Transverse colon (tissue), 4 donors: ENCODE results near the gene RHBDL2. TPM values are rescaled to one million over a fixed set of nuclear protein-coding genes. Genes with fewer than 3 reads are reported as not detected.
"Not testable (repeated sequence)": the region's sequence is repeated elsewhere in the genome, so short reads cannot be mapped to it uniquely, and the experiment has no call there.

Source experiments
- DNase-seq: peaks from one replicate; pipeline ENCODE4 v3.0.0-alpha.2; 2019
- H3K27ac ChIP-seq, 4 donors: fragments of 200-600 bp; sonication (generic); 2 replicates each; pipeline ENCODE4 v1.5.1; 2016 to 2018; ENCODE audit warnings: inconsistent platforms in 4 of 4
- H3K27me3 ChIP-seq: fragments of 200-600 bp; sonication (generic); 2 replicates; pipeline ENCODE4 v1.5.1; 2017; ENCODE audit warnings: inconsistent platforms
- H3K36me3 ChIP-seq, 4 donors: fragments of 200-600 bp; sonication (generic); 2 replicates each; pipeline ENCODE4 v1.5.1; 2017 to 2019; ENCODE audit warnings: inconsistent platforms in 4 of 4
- H3K4me1 ChIP-seq, 4 donors: fragments of 200-600 bp; sonication (generic); 2 replicates each; pipeline ENCODE4 v1.5.1; 2017 to 2020; ENCODE audit warnings: inconsistent platforms in 4 of 4
- H3K4me3 ChIP-seq, 4 donors: fragments of 200-600 bp; sonication (generic); 1 replicate in 1 of 4; 2 replicates in 3 of 4; pipeline versions ENCODE4 v1.5.1 to v1.6.1; 2017 to 2019; ENCODE audit warnings: inconsistent platforms in 4 of 4
- H3K9me3 ChIP-seq, 2 donors: fragments of 200-600 bp; sonication (generic); 2 replicates each; pipeline ENCODE4 v1.5.1; 2017 to 2019; ENCODE audit warnings: inconsistent platforms in 2 of 2
- EP300 ChIP-seq: sonication (generic); formaldehyde crosslinking; IDR thresholded peaks from one replicate; pipeline ENCODE4 v1.6.1; 2017; ENCODE audit warnings: antibody characterized with exemption, low read depth
- POLR2A ChIP-seq: fragments of 450-650 bp; IDR thresholded peaks from one replicate; pipeline ENCODE4 v1.6.1; 2016; ENCODE audit warnings: antibody characterized with exemption, mild to moderate bottlenecking, moderate library complexity
- POLR2AphosphoS5 ChIP-seq, 3 donors: sonication (generic); formaldehyde crosslinking; IDR thresholded peaks; one replicate each; pipeline ENCODE4 v1.6.1; 2016; ENCODE audit warnings: antibody characterized with exemption in 3 of 3
- WGBS, 2 donors: methylation state at CpG; one replicate each; pipeline ENCODE4 v1.1.5; 2018; ENCODE audit warnings: low coverage in 1 of 2; 5-methylcytosine and 5-hydroxymethylcytosine counted together
- in situ Hi-C, 4 donors: fragments of 200-750 bp; cut with MboI; loops; one replicate each; pipeline versions ENCODE4 v1.15.0 to v1.15.1; 2017; ENCODE audit warnings: low sequenced_read_pairs in 3 of 4, low pct_ligation_motif_present in 1 of 4, low pct_unique_long_range_greater_than_20kb in 1 of 4
- intact Hi-C: fragments of 100-400 bp; cut with DNase I; formaldehyde crosslinking; loops from one replicate; pipeline ENCODE4 v1.15.1; 2023; ENCODE audit warnings: low total_unique reads
- total RNA-seq, 4 donors: library from RNA; depleted of rRNA; stranded (reverse); fragments of >200 nt; gene quantifications; one replicate each; pipeline ENCODE4 v1.1.0, GENCODE V29; 2016
- TF ChIP-seq, protein P1 (sequence below), 5 experiments: fragments of 200-600 bp in 3 of 5; fragments of 450-650 bp in 2 of 5; sonication (generic) in 3 of 5; IDR thresholded peaks; 1 replicate in 2 of 5; 2 replicates in 3 of 5; pipeline ENCODE4 v1.5.1; 2016 to 2017; ENCODE audit warnings: antibody characterized with exemption in 5 of 5, inconsistent platforms in 3 of 5, mild to moderate bottlenecking in 2 of 5, moderate library complexity in 1 of 5

The RHBDL2 gene
- total RNA-seq, 4 donors from 2014 or later: 3.7 to 22.5 (median 17.6) TPM

DNA sequence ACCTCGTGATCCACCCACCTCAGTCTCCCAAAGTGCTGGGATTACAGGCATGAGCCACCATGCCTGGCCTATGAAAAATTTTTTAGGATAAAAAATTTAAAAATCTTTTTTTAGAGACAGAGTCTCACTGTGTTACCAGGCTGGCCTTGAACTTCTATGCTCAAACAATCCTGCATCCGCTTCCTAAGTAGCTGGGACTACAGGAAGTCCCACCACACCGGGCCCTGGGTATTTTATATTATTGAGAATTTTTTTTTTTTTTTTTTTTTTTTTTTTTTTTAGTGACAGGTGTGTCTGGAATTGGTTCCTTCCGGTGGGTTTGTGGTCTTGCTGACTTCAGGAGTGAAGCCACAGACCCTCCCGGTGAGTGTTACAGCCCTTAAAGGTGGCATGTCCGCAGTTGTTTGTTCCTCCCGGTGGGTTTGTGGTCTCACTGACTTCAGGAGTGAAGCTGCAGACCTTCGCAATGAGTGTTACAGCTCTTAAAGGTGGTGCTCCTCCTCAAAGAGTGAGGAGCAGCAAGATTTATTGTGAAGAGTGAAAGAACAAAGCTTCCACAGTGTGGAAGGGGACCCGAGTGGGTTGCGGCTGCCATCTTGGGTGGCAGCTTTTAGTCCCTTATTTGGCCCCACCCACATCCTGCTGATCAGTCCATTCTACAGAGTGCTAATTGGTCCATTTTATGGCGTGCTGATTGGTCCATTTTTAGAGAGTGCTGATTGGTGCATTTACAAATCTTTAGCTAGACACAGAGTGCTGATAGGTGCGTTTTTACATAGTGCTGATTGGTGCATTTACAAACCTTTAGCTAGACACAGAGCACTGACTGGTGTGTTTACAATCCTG lies 36.0 kb upstream of the RHBDL2 start:
- H3K36me3 ChIP-seq, intact Hi-C loops, H3K4me1 ChIP-seq, H3K27me3 ChIP-seq, DNase-seq, in situ Hi-C loops, H3K4me3 ChIP-seq, H3K27ac ChIP-seq: not testable (repeated sequence)
- H3K9me3 ChIP-seq: peaks cover 4 to 10% of the 10 kb centered on the region in 2 donors
- WGBS, 2 donors: 54 to 78% methylated on average over 3 to 12 of the region's 12 CpGs

DNA sequence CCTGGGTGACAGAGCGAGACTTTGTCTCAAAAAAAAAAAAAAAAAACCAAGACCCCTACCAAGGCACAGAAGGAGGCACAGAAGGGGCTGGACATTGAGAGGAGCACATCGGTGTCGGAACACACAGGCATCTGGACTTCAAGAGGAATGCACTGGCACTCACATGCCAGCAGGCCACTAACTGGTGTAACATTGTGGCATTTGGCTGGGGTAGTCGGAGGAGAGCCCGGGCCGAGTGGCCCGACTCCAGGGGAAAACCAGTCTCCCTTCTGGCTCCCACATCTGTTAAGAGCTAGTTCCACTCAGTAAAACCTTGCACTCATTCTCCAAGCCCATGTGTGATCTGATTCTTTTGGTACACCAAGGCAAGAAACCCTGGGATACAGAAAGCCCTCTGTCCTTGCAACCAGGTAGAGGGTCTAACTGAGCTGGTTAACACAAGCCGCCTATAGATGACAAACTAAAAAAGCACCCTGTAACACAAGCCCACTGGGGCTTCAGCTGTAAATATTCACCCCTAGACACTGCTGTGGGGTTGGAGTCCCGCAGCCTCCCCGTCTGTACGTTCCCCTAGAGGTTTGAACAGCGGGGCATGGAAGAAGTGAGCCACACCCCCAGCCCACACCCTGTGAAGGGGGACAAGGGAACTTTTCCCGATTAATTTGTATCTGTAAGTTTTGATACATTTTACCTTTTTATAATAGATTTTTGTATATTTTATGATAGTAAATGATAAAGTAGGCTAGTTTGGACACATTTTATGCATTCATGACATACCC lies 32.2 kb upstream of the RHBDL2 start:
- Histone ChIP-seq H3K27me3 (no peaks in the 10 kb centered on the region), H3K4me3 (no peak overlapping the region), H3K36me3 (no peaks in the 10 kb centered on the region), H3K4me1 (peaks cover 0 to 9% (median 4%) of the 10 kb centered on the region in 4 donors), H3K27ac (no peak overlapping the region), H3K9me3 (peaks cover 4 to 10% of the 10 kb centered on the region in 2 donors)
- WGBS, 2 donors: 79 to 80% methylated on average over 10 to 13 of the region's 13 CpGs
- no peak for DNase-seq
- intact Hi-C loops (no loop called here), in situ Hi-C loops (no loop called here)
- no peak for TF ChIP-seq EP300
- TF ChIP-seq POLR2AphosphoS5 (IDR thresholded peaks at IDR 0.05): no peak
- TF ChIP-seq, protein P1, sequence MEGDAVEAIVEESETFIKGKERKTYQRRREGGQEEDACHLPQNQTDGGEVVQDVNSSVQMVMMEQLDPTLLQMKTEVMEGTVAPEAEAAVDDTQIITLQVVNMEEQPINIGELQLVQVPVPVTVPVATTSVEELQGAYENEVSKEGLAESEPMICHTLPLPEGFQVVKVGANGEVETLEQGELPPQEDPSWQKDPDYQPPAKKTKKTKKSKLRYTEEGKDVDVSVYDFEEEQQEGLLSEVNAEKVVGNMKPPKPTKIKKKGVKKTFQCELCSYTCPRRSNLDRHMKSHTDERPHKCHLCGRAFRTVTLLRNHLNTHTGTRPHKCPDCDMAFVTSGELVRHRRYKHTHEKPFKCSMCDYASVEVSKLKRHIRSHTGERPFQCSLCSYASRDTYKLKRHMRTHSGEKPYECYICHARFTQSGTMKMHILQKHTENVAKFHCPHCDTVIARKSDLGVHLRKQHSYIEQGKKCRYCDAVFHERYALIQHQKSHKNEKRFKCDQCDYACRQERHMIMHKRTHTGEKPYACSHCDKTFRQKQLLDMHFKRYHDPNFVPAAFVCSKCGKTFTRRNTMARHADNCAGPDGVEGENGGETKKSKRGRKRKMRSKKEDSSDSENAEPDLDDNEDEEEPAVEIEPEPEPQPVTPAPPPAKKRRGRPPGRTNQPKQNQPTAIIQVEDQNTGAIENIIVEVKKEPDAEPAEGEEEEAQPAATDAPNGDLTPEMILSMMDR (IDR thresholded peaks at IDR 0.05): no peak
- TF ChIP-seq POLR2A: no peak

DNA sequence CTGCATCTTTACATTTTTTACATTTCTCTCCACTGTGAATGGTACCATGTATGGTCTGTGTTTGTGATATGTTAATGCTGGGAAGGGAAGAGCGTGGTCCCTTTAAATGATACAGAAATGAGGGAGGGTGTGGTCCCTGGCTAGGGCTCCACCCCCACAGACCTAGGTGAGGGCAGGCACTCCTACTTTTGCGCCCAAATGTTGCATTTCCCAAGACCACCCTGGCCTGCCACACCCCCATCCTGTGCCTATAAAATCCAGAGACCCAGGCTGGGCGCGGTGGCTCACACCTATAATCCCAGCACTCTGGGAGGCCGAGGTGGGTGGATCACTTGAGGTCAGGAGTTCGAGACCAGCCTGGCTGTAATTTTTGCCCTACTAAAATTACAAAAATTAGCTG lies 31.5 kb upstream of the RHBDL2 start:
- H3K36me3 ChIP-seq, intact Hi-C loops, in situ Hi-C loops, H3K4me3 ChIP-seq, H3K27me3 ChIP-seq, H3K9me3 ChIP-seq, H3K27ac ChIP-seq: not testable (repeated sequence)
- DNase-seq: peak; percentile 26
- WGBS, 2 donors: 34 to 38% methylated on average over 3 to 6 of the region's 6 CpGs
- peaks cover 0 to 12% (median 4%) of the 10 kb centered on the region in 4 donors for H3K4me1 ChIP-seq

DNA sequence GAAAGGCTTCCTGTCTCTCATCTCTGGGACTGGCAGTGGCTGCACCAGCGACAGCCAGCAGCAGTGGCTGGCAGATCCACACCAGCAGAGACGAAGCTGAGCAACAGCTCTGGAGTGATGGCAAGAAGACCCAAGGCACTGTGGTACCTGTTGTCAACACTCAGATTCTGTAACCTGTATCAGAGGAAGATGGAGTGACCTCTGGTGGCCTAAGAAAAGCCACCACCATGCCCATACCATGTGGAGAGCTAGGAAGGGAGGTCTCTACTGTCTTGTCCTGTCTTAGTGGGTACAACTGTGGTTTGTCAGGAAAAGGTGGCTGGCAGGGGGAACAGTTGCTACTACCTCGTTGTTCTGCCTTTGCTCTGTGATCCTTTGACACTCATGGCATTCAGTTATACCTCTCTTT lies 22.5 kb upstream of the RHBDL2 start:
- DNase-seq: no peak
- Histone ChIP-seq H3K36me3 (no peaks in the 10 kb centered on the region), H3K27ac (no peak overlapping the region), H3K4me3 (no peak overlapping the region), H3K4me1 (peaks cover 0 to 5% (median 0%) of the 10 kb centered on the region in 4 donors), H3K9me3 (no peaks in the 10 kb centered on the region), H3K27me3 (no peaks in the 10 kb centered on the region)
- intact Hi-C loops: no loop called here
- TF ChIP-seq POLR2A (no peak), POLR2AphosphoS5 (IDR thresholded peaks at IDR 0.05) (no peak), EP300 (no peak)
- TF ChIP-seq, protein P1 (IDR thresholded peaks at IDR 0.05): peak in 1 of 5 experiments; percentile 27
- in situ Hi-C loops: no loop called here
- WGBS, 2 donors: 46% methylated on average over 3 of the region's 3 CpGs; no CpG with 5 or more reads in 1 of the 2 donors

DNA sequence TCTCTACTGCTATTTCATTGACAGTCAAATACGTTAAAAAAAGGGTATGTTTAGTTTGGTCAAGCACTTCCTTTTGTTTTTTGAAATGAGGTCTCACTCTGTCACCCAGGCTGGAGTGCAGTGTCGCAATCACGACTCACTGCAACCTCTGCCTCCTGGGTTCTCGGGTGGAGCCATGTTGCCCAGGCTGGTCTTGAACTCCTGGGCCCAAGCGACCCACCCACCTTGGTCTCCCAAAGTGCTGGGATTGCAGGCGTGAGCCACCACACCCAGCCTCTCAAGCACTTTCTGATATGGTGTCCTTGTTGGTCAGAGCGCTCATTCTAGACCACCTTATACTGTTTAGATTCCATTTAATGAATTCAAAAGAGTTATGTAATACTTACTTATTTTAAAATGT lies 20.9 kb upstream of the RHBDL2 start:
- Histone ChIP-seq H3K4me3 (no peak overlapping the region), H3K36me3 (no peaks in the 10 kb centered on the region), H3K27ac (no peak overlapping the region), H3K9me3 (no peaks in the 10 kb centered on the region), H3K4me1 (no peaks in the 10 kb centered on the region), H3K27me3 (no peaks in the 10 kb centered on the region)
- in situ Hi-C loops: no loop called here
- intact Hi-C loops: no loop called here
- DNase-seq: no peak
- TF ChIP-seq POLR2A: no peak
- TF ChIP-seq, protein P1 (IDR thresholded peaks at IDR 0.05): no peak
- TF ChIP-seq EP300: no peak
- WGBS, 2 donors: 77 to 84% methylated on average over 4 to 7 of the region's 7 CpGs
